ENCODE data around the gene RGPD4. TPM values are rescaled to one million over a fixed set of nuclear protein-coding genes. Genes with fewer than 3 reads are reported as not detected.
"Not testable (repeated sequence)": the region's sequence is repeated elsewhere in the genome, so short reads cannot be mapped to it uniquely, and the experiment has no call there.

RGPD4 gene
- total RNA-seq: not detected
- long read RNA-seq: 0 reads

- H3K36me3 ChIP-seq; H3K4me3 ChIP-seq; ATAC-seq; H3K27me3 ChIP-seq; intact Hi-C loops (cut with DNase I); H3K9me3 ChIP-seq; H3K4me1 ChIP-seq; H3K27ac ChIP-seq; DNase-seq: not testable (repeated sequence)
- 94% methylated on average over 7 of the region's 43 CpGs for WGBS (ENCODE audit: insufficient coverage, low coverage, low lambda C conversion rate, missing lambda C conversion rate)
These were observed at the start of gene RGPD4 for GRCh38 chr2:107826749-107827148. Gene RGPD4, plus strand, starts transcription at chr2:107826892. Its CDS starts 122 bp downstream, at chr2:107827014.

GRCh38 chr2:107777974-107778373 is 48.7 kb upstream of the RGPD4 start:
- ATAC-seq (no peak), DNase-seq (no peak)
- H3K4me3 ChIP-seq: no peak overlapping the region
- no peak overlapping the region for H3K27ac ChIP-seq
- no peaks in the 10 kb centered on the region for H3K36me3 ChIP-seq
- WGBS (ENCODE audit: insufficient coverage, low coverage, low lambda C conversion rate, missing lambda C conversion rate): 70% methylated on average over 2 of the region's 2 CpGs
- TF ChIP-seq CTCF (IDR thresholded peaks at IDR 0.05) (no peak), POLR2A (IDR thresholded peaks at IDR 0.05) (no peak)
- H3K27me3 ChIP-seq: no peaks in the 10 kb centered on the region
- no peaks in the 10 kb centered on the region for H3K9me3 ChIP-seq
- no peaks in the 10 kb centered on the region for H3K4me1 ChIP-seq
- intact Hi-C loops (cut with DNase I): no loop called here

GRCh38 chr2:107785756-107786155 is 40.9 kb upstream of the RGPD4 start:
- no peak for DNase-seq
- Histone ChIP-seq H3K9me3 (no peaks in the 10 kb centered on the region), H3K4me3 (no peak overlapping the region), H3K27me3 (no peaks in the 10 kb centered on the region), H3K36me3 (no peaks in the 10 kb centered on the region), H3K27ac (no peak overlapping the region), H3K4me1 (no peaks in the 10 kb centered on the region)
- no peak for ATAC-seq
- no peak for TF ChIP-seq POLR2A (IDR thresholded peaks at IDR 0.05)
- no peak for TF ChIP-seq CTCF (IDR thresholded peaks at IDR 0.05)
- intact Hi-C loops (cut with DNase I): no loop called here
- 17% methylated on average over 1 of the region's 1 CpG for WGBS (ENCODE audit: insufficient coverage, low coverage, low lambda C conversion rate, missing lambda C conversion rate)

GRCh38 chr2:107790837-107791236 is 35.9 kb upstream of the RGPD4 start:
- TF ChIP-seq POLR2A (IDR thresholded peaks at IDR 0.05): no peak
- no peak for TF ChIP-seq CTCF (IDR thresholded peaks at IDR 0.05)
- intact Hi-C loops (cut with DNase I): no loop called here
- Histone ChIP-seq H3K9me3 (no peaks in the 10 kb centered on the region), H3K36me3 (no peaks in the 10 kb centered on the region), H3K27ac (no peak overlapping the region), H3K4me1 (no peaks in the 10 kb centered on the region), H3K27me3 (no peaks in the 10 kb centered on the region), H3K4me3 (no peak overlapping the region)
- 38% methylated on average over 1 of the region's 1 CpG for WGBS (ENCODE audit: insufficient coverage, low coverage, low lambda C conversion rate, missing lambda C conversion rate)
- DNase-seq (no peak), ATAC-seq (no peak)

GRCh38 chr2:107801498-107801897 is 25.2 kb upstream of the RGPD4 start:
- no peaks in the 10 kb centered on the region for H3K27me3 ChIP-seq
- H3K36me3 ChIP-seq: no peaks in the 10 kb centered on the region
- intact Hi-C loops (cut with DNase I): no loop called here
- 14% methylated on average over 2 of the region's 2 CpGs for WGBS (ENCODE audit: insufficient coverage, low coverage, low lambda C conversion rate, missing lambda C conversion rate)
- no peak overlapping the region for H3K4me3 ChIP-seq
- H3K9me3 ChIP-seq: no peaks in the 10 kb centered on the region
- no peak overlapping the region for H3K27ac ChIP-seq
- no peaks in the 10 kb centered on the region for H3K4me1 ChIP-seq
- ATAC-seq (no peak), DNase-seq (no peak)
- TF ChIP-seq POLR2A (IDR thresholded peaks at IDR 0.05) (no peak), CTCF (IDR thresholded peaks at IDR 0.05) (no peak)
